ENCODE measurements around the gene DDX1.

GRCh38 chr2:15646661-15647060 lies 55.0 kb downstream of the DDX1 start:
- TF ChIP-seq POLR2A (IDR thresholded peaks at IDR 0.05; ENCODE audit: low read depth, low read length) (no peak), POLR2AphosphoS5 (IDR thresholded peaks at IDR 0.05; ENCODE audit: low read depth, low read length) (no peak), SPI1 (IDR thresholded peaks at IDR 0.05; ENCODE audit: low read depth, low read length) (no peak), TAF1 (IDR thresholded peaks at IDR 0.05; ENCODE audit: low read depth, low read length) (no peak), POU2F2 (IDR thresholded peaks at IDR 0.05; ENCODE audit: low read depth, low read length) (no peak)
